Endothelial cell of umbilical vein (primary cell): ENCODE data around the gene FILIP1L. TPM values are rescaled to one million over a fixed set of nuclear protein-coding genes. Genes with fewer than 3 reads are reported as not detected.

Experiments
- BruUV-seq: library from RNA; stranded (reverse); fragments of 400-500 nt; replicated peaks from 2 replicates; lab custom pipeline; 2021; lab: Mats Ljungman, UMichigan
- CTCF ChIA-PET: fragments of 300-600, 350-600 bp; sonication (Branson Sonifier 250); formaldehyde crosslinking; loops from one replicate; lab custom pipeline; 2021; ENCODE audit warnings: antibody characterized with exemption, inconsistent platforms; lab: Charles Lee
- POLR2A ChIA-PET: fragments of 300-600, 350-600 bp; sonication (Branson Sonifier 250); formaldehyde crosslinking; loops from one replicate; lab custom pipeline; 2021; ENCODE audit warnings: antibody characterized with exemption, inconsistent platforms; lab: Charles Lee
- DNase-seq: peaks from one replicate; pipeline ENCODE4 v3.0.0-alpha.2; 2011; ENCODE audit warnings: low read depth, low spot score
- FAIRE-seq: peaks from 2 replicates; lab custom pipeline; 2011; peaks lifted over from hg19 to GRCh38; lab: Jason Lieb, UNC
- H2AFZ ChIP-seq: 2 replicates; pipeline ENCODE4 v1.6.0; 2012; ENCODE audit warnings: low read depth, low read length, control low read depth, inconsistent platforms
- H3K27ac ChIP-seq: 2 replicates; pipeline ENCODE4 v1.5.1; 2011; ENCODE audit warnings: low read depth, mild to moderate bottlenecking, control low read depth, low read length, moderate library complexity; ENCODE audit not compliant: insufficient read depth
- H3K27me3 ChIP-seq, 2 experiments: 2 replicates each; pipeline versions ENCODE4 v1.6.0 to v1.6.1; 2011; ENCODE audit warnings: low read length in 2 of 2, mixed read lengths in 1 of 2; ENCODE audit not compliant: control insufficient read depth in 2 of 2, insufficient read depth in 2 of 2
- H3K36me3 ChIP-seq, 2 experiments: 2 replicates in 1 of 2; 3 replicates in 1 of 2; pipeline ENCODE4 v1.5.1; 2011; ENCODE audit warnings: low read length in 2 of 2, mild to moderate bottlenecking in 1 of 2, moderate library complexity in 1 of 2; ENCODE audit not compliant: control insufficient read depth in 2 of 2, insufficient read depth in 2 of 2; ENCODE audit errors: extremely low read depth in 1 of 2
- H3K4me1 ChIP-seq: 3 replicates; pipeline ENCODE4 v1.5.1; 2011; ENCODE audit warnings: mild to moderate bottlenecking, low read length; ENCODE audit not compliant: control insufficient read depth, insufficient read depth; ENCODE audit errors: extremely low read depth
- H3K4me2 ChIP-seq: 2 replicates; pipeline ENCODE4 v1.6.1; 2011; ENCODE audit warnings: low read length, control low read depth, mixed read lengths; ENCODE audit not compliant: insufficient read depth
- H3K4me3 ChIP-seq, 3 experiments: fragments of 200-600 bp in 1 of 3; sonication (generic), shearing (Covaris generic) in 1 of 3; replicated peaks in 1 of 3; 2 replicates each; pipeline ENCODE4 v1.5.1; 2011 to 2016; ENCODE audit warnings: control low read depth in 3 of 3, low read length in 3 of 3, mild to moderate bottlenecking in 2 of 3, inconsistent platforms in 1 of 3, low read depth in 1 of 3, moderate library complexity in 1 of 3; ENCODE audit not compliant: insufficient read depth in 1 of 3
- H3K79me2 ChIP-seq: 2 replicates; pipeline ENCODE4 v1.6.0; 2012; ENCODE audit warnings: low read length, inconsistent platforms; ENCODE audit not compliant: control insufficient read depth, insufficient read depth
- H3K9ac ChIP-seq: replicated peaks from 2 replicates; pipeline ENCODE3; 2011; ENCODE audit warnings: low read length, control low read depth; ENCODE audit not compliant: insufficient read depth; ENCODE audit errors: extremely low read depth
- H3K9me1 ChIP-seq: replicated peaks from 3 replicates; pipeline ENCODE4 v1.6.0; 2011; ENCODE audit warnings: mild to moderate bottlenecking, low read length; ENCODE audit not compliant: control insufficient read depth, insufficient read depth; ENCODE audit errors: extremely low read depth
- H3K9me3 ChIP-seq: replicated peaks from 2 replicates; pipeline ENCODE4 v1.5.1; 2012; ENCODE audit warnings: low read length, inconsistent platforms; ENCODE audit not compliant: control insufficient read depth, insufficient read depth
- H4K20me1 ChIP-seq: replicated peaks from 2 replicates; pipeline ENCODE3; 2011; ENCODE audit warnings: mild to moderate bottlenecking, low read length; ENCODE audit not compliant: control insufficient read depth, insufficient read depth; ENCODE audit errors: extremely low read depth
- EZH2 ChIP-seq: IDR thresholded peaks from 2 replicates; pipeline ENCODE4 v1.6.1; 2012; ENCODE audit warnings: borderline replicate concordance, low read depth, mild to moderate bottlenecking, moderate library complexity, low read length, inconsistent platforms; ENCODE audit not compliant: severe bottlenecking
- FOS ChIP-seq: IDR thresholded peaks from 2 replicates; pipeline ENCODE4 v1.6.1; 2011; ENCODE audit warnings: mild to moderate bottlenecking, low read length, moderate library complexity, borderline replicate concordance; ENCODE audit not compliant: insufficient read depth
- JUN ChIP-seq: IDR thresholded peaks from 2 replicates; pipeline ENCODE4 v1.6.1; 2011; ENCODE audit warnings: borderline replicate concordance, low read depth; ENCODE audit not compliant: insufficient read length, insufficient read depth
- MYC ChIP-seq: IDR thresholded peaks from one replicate; pipeline ENCODE4 v1.6.1; 2011; ENCODE audit warnings: mild to moderate bottlenecking, low read depth, low read length
- POLR2AphosphoS5 ChIP-seq: IDR thresholded peaks from 2 replicates; pipeline ENCODE4 v1.6.1; 2012; ENCODE audit warnings: low read depth, mild to moderate bottlenecking, control low read depth, low read length, moderate library complexity; ENCODE audit not compliant: insufficient read depth
- dilution Hi-C: fragments of 300-500 bp; cut with MboI; formaldehyde crosslinking; loops from one replicate; pipeline ENCODE4 v1.15.0; 2019; ENCODE audit warnings: low sequenced_read_pairs; ENCODE audit not compliant: extremely low pct_ligation_motif_present
- intact Hi-C: fragments of 100-400 bp; cut with micrococcal nuclease; formaldehyde crosslinking; loops from one replicate; pipeline ENCODE4 v1.10.0; 2022
- polyA plus RNA-seq, 4 experiments: library from polyadenylated mRNA; depleted of rRNA in 3 of 4; stranded (reverse) in 3 of 4; unstranded in 1 of 4; fragments of >200 nt; gene quantifications; 2 replicates each; pipeline versions ENCODE4 v1.2.1 to v1.2.3, GENCODE V29; 2011 to 2012; ENCODE audit warnings: missing spikeins in 1 of 4
- total RNA-seq: library from RNA; stranded (reverse); gene quantifications from 2 replicates; pipeline ENCODE4 v1.2.3, GENCODE V29; 2021

The FILIP1L gene
- total and polyA plus RNA-seq, 2 donors (not counting 3 experiments of a cell fraction or from before 2014, with no cell fraction given) = 26.0 to 29.9 TPM

DNA sequence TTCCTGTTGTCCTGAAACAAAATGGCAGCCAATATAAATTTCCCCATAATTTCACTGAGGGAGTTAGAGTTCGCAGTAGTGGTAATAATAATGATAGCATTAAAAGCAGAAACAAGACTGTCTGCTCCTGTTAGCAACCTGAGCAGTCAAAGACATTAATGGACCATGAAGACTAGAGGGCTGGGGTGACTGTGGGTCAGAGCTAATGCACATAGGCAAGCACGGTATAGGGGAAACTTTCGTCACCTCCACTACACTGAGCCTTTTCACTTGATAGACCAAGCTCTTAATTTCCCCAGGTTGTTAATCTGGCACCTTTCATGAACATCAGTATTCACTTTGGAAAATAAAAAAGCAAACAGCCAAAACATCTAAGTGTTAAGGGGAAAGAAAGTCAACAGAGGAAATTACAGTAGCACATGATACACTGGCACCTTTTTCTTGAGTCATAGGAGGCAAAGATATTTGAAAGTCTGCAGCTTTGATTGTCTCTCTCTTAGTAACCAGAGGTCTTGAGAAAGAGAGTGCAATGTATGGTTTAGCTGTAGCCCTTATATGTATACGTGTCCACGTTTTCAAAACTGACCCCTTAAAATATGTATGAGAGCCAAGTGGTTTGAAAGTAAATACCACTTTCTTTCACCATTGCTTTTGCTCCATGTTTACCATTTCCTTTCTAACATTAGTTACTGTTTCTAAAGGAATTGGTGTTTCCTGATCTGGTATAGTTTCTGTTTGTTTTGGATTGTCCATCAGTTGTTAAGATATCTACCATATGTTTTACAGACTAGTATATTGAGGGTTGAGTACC is 104.8 kb downstream of the FILIP1L start:
- Histone ChIP-seq H3K9me1 (no peaks in the 10 kb centered on the region), H3K9ac (no peak overlapping the region), H3K9me3 (no peaks in the 10 kb centered on the region), H3K4me1 (peaks cover 58% of the 10 kb centered on the region), H3K27me3 (no peaks in the 10 kb centered on the region), H3K36me3 (no peaks in the 10 kb centered on the region), H3K4me3 (no peak overlapping the region), H3K27ac (peak overlapping the region; percentile 53), H2AFZ (no peak overlapping the region), H3K79me2 (no peaks in the 10 kb centered on the region), H3K4me2 (peak overlapping the region; percentile 37), H4K20me1 (no peaks in the 10 kb centered on the region)
- DNase-seq (peak; percentile 81), FAIRE-seq (no peak)
- intact Hi-C loops (loop anchor here (2.0 to 5.0 kb wide), 2 partner anchors 31 to 243 kb away; no protein-coding TSS in a partner anchor), dilution Hi-C loops (no loop called here)
- ChIA-PET POLR2A (no interaction called here), CTCF (interaction anchor here (0.6 to 1.5 kb wide), 4 partner anchors 17 to 245 kb away, joined by 3 to 5 read pairs (median 4); no protein-coding TSS in a partner anchor)
- no TSS peak for BruUV-seq
- TF ChIP-seq MYC (no peak), FOS (no peak), EZH2 (no peak), JUN (peak; percentile 15), POLR2AphosphoS5 (no peak)
